ENCODE results near the gene GALP. TPM values are rescaled to one million over a fixed set of nuclear protein-coding genes. Genes with fewer than 3 reads are reported as not detected.
A peak's percentile ranks its signal among the peaks of the same experiment; 100 is the strongest.

GALP gene
- total RNA-seq, 4 donors from 2014 or later, result not detected

- no peak for DNase-seq
- 34 to 44% methylated on average over 15 of the region's 22 CpGs for WGBS, 2 donors
- Histone ChIP-seq H3K27ac (peak overlapping the region; percentile 79 to 93 (median 90)), H3K36me3 (no peaks in the 10 kb centered on the region), H3K9me3 (no peaks in the 10 kb centered on the region), H3K27me3 (no peaks in the 10 kb centered on the region), H3K4me3 (peak overlapping the region; percentile 41 to 73 (median 64)), H3K4me1 (peaks cover 16 to 66% (median 26%) of the 10 kb centered on the region in 3 donors)
- intact Hi-C loops (cut with DNase I), result no loop called here
- TF ChIP-seq, protein P1, sequence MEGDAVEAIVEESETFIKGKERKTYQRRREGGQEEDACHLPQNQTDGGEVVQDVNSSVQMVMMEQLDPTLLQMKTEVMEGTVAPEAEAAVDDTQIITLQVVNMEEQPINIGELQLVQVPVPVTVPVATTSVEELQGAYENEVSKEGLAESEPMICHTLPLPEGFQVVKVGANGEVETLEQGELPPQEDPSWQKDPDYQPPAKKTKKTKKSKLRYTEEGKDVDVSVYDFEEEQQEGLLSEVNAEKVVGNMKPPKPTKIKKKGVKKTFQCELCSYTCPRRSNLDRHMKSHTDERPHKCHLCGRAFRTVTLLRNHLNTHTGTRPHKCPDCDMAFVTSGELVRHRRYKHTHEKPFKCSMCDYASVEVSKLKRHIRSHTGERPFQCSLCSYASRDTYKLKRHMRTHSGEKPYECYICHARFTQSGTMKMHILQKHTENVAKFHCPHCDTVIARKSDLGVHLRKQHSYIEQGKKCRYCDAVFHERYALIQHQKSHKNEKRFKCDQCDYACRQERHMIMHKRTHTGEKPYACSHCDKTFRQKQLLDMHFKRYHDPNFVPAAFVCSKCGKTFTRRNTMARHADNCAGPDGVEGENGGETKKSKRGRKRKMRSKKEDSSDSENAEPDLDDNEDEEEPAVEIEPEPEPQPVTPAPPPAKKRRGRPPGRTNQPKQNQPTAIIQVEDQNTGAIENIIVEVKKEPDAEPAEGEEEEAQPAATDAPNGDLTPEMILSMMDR (IDR thresholded peaks at IDR 0.05), result no peak
- TF ChIP-seq POLR2A (IDR thresholded peaks at IDR 0.05), result no peak
These were observed 35.8 kb upstream of the GALP start for GRCh38 chr19:56139847-56140582.

GRCh38 chr19:56140583-56141416, 35.0 kb upstream of the GALP start, which contains the start of gene ZNF444:
Gene ZNF444, plus strand, starts transcription at chr19:56141287. Its CDS starts 5,625 bp downstream, at chr19:56146912.
- Histone ChIP-seq H3K4me1 (peaks cover 16 to 61% (median 26%) of the 10 kb centered on the region in 3 donors), H3K27me3 (no peaks in the 10 kb centered on the region), H3K36me3 (peaks cover 0 to under 1% (median 0%) of the 10 kb centered on the region in 3 donors), H3K4me3 (peak within 1 kb of the TSS; percentile 41 to 73 (median 64)), H3K27ac (peak within 1 kb of the TSS; percentile 79 to 93 (median 90)), H3K9me3 (no peaks in the 10 kb centered on the region)
- peak in 1 of 4 donors; percentile 49 for TF ChIP-seq POLR2A (IDR thresholded peaks at IDR 0.05)
- TF ChIP-seq, protein P1 (IDR thresholded peaks at IDR 0.05), result peak in 1 of 6 experiments; percentile 13
- peak; percentile 100 for DNase-seq
- WGBS, 2 donors, result 0% methylated on average over 13 to 27 of the region's 56 CpGs
- intact Hi-C loops (cut with DNase I), result no loop called here

- intact Hi-C loops (cut with DNase I), result no loop called here
- Histone ChIP-seq H3K9me3 (no peaks in the 10 kb centered on the region), H3K36me3 (peaks cover 0 to 7% (median 0%) of the 10 kb centered on the region in 3 donors), H3K4me1 (peaks cover 16 to 61% (median 26%) of the 10 kb centered on the region in 3 donors), H3K27me3 (no peaks in the 10 kb centered on the region), H3K27ac (peak overlapping the region; percentile 79 to 93 (median 90)), H3K4me3 (peak overlapping the region; percentile 41 to 73 (median 64))
- WGBS, 2 donors, result 1 to 2% methylated on average over 19 to 22 of the region's 26 CpGs
- no peak for DNase-seq
- TF ChIP-seq, protein P1 (IDR thresholded peaks at IDR 0.05), result no peak
- no peak for TF ChIP-seq POLR2A (IDR thresholded peaks at IDR 0.05)
These were observed 34.3 kb upstream of the GALP start for GRCh38 chr19:56141417-56141993.

DNA sequence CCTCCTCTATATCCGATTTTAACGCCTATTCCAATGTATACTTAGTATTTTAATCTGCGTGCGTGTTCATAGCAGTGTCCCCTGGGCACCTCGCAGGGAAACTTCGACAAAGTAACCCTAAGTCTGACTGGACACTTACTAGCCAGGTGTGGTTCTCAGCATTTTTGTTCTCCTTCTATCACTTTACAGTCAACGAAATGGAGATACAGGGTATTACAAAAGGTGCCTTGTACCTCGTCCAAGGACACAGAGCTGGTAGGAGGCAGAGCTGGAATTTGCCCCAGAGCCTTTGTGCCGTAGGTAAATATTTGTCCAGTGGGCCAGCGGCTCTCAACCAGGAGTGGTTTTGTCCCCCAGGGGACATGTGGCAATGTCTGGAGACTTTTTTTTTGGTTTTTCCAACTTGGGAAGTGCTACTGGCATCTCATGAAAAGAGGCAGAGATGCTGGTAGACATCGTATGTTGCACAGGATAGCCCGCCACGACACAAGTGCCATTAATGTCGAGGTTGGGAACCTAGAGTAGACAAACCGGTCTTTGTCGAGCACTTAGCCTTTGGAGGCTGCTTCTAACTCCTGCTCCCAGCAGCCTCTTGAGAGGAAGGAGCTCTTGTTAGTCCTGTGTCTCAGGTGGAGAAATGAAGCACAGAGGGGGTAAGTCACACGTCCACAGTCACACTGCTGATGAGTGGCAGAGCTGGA, 33.6 kb upstream of the GALP start:
- no peak for DNase-seq
- Histone ChIP-seq H3K27ac (peak overlapping the region in 3 of 4 donors; percentile 90 to 93 (median 90)), H3K27me3 (no peaks in the 10 kb centered on the region), H3K9me3 (no peaks in the 10 kb centered on the region), H3K36me3 (peaks cover 0 to 15% (median 0%) of the 10 kb centered on the region in 3 donors), H3K4me1 (peaks cover 16 to 56% (median 26%) of the 10 kb centered on the region in 3 donors), H3K4me3 (peak overlapping the region in 3 of 4 donors; percentile 64 to 73 (median 65))
- intact Hi-C loops (cut with DNase I), result no loop called here
- WGBS, 2 donors, result 35 to 49% methylated on average over 10 to 15 of the region's 17 CpGs
- TF ChIP-seq, protein P1 (IDR thresholded peaks at IDR 0.05), result no peak
- no peak for TF ChIP-seq POLR2A (IDR thresholded peaks at IDR 0.05)

Measured in esophagus squamous epithelium (tissue), 5 donors.